Skeletal muscle tissue (tissue), 4 donors: ENCODE data around the gene DNA2. TPM values are rescaled to one million over a fixed set of nuclear protein-coding genes. Genes with fewer than 3 reads are reported as not detected.
"Not testable (repeated sequence)": the region's sequence is repeated elsewhere in the genome, so short reads cannot be mapped to it uniquely, and the experiment has no call there.

ENCODE experiments used
- H3K27ac ChIP-seq: one replicate; pipeline ENCODE4 v1.7.0; 2013; ENCODE audit warnings: mild to moderate bottlenecking, low read depth, low read length, inconsistent platforms
- H3K27me3 ChIP-seq, 3 donors: one replicate each; pipeline ENCODE4 v1.7.0; 2013; ENCODE audit warnings: low read length in 3 of 3; ENCODE audit not compliant: control insufficient read depth in 3 of 3, insufficient read depth in 3 of 3
- H3K36me3 ChIP-seq, 3 donors: one replicate each; pipeline ENCODE4 v1.7.0; 2013; ENCODE audit warnings: low read length in 3 of 3; ENCODE audit not compliant: control insufficient read depth in 3 of 3, insufficient read depth in 3 of 3
- H3K4me1 ChIP-seq, 3 donors: one replicate each; pipeline ENCODE4 v1.7.0; 2013; ENCODE audit warnings: low read length in 3 of 3, mild to moderate bottlenecking in 3 of 3; ENCODE audit not compliant: control insufficient read depth in 3 of 3, insufficient read depth in 3 of 3
- H3K4me3 ChIP-seq, 3 donors: one replicate each; pipeline ENCODE4 v1.7.0; 2013; ENCODE audit warnings: low read length in 3 of 3
- H3K9ac ChIP-seq, 3 donors: one replicate each; pipeline ENCODE4 v1.7.0; 2013; ENCODE audit warnings: low read length in 3 of 3, mild to moderate bottlenecking in 3 of 3, moderate library complexity in 2 of 3, low read depth in 1 of 3
- H3K9me3 ChIP-seq, 3 donors: one replicate each; pipeline ENCODE4 v1.7.0; 2013; ENCODE audit warnings: low read length in 3 of 3; ENCODE audit not compliant: control insufficient read depth in 3 of 3
- total RNA-seq: library from RNA; depleted of rRNA; stranded (reverse); fragments of >200 nt; gene quantifications from one replicate; pipeline ENCODE4 v1.2.3, GENCODE V29; 2014
- donor health status: Osteomylitis.

The DNA2 gene
- total RNA-seq, 1 donor from 2014 or later = 16.7 TPM

GRCh38 chr10:68461032-68461431 is 10.7 kb downstream of the DNA2 start:
- no peak overlapping the region for H3K27ac ChIP-seq
- no peak overlapping the region for H3K9ac ChIP-seq
- no peaks in the 10 kb centered on the region for H3K27me3 ChIP-seq
- H3K9me3 ChIP-seq = no peaks in the 10 kb centered on the region
- peaks cover 0 to 7% (median 2%) of the 10 kb centered on the region in 3 donors for H3K36me3 ChIP-seq
- H3K4me1 ChIP-seq = no peaks in the 10 kb centered on the region
- H3K4me3 ChIP-seq = no peak overlapping the region

- not testable (repeated sequence) for H3K4me3 ChIP-seq, H3K36me3 ChIP-seq, H3K27ac ChIP-seq, H3K27me3 ChIP-seq, H3K4me1 ChIP-seq, H3K9me3 ChIP-seq, H3K9ac ChIP-seq
Observed at GRCh38 chr10:68449698-68450097, 22.1 kb downstream of the DNA2 start.

DNA sequence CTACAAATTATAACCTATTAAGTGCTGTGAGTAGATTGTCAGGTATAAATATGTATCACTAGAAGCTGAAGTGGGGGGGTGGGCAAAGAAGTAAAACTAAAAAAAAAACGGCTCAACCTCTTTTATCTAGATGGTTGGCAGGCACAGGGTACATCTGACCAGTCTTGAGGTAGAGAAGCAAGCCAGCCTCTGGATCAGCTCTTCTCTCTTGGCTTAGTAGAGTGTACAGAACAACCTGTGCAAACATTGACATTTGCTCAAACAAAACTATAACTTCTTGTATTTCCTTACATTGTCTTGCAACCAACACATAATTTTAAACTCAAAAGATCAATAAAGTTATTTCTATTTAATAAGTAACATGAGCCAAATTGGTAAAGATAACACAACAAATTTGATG is 25.6 kb downstream of the DNA2 start:
- no peak overlapping the region for H3K9ac ChIP-seq
- H3K36me3 ChIP-seq = no peaks in the 10 kb centered on the region
- no peak overlapping the region for H3K27ac ChIP-seq
- no peaks in the 10 kb centered on the region for H3K9me3 ChIP-seq
- H3K4me3 ChIP-seq = no peak overlapping the region
- H3K27me3 ChIP-seq = no peaks in the 10 kb centered on the region
- no peaks in the 10 kb centered on the region for H3K4me1 ChIP-seq

GRCh38 chr10:68442971-68443370 is 28.8 kb downstream of the DNA2 start:
- H3K4me3 ChIP-seq = no peak overlapping the region
- H3K36me3 ChIP-seq = no peaks in the 10 kb centered on the region
- no peaks in the 10 kb centered on the region for H3K4me1 ChIP-seq
- H3K27me3 ChIP-seq = no peaks in the 10 kb centered on the region
- no peak overlapping the region for H3K27ac ChIP-seq
- H3K9me3 ChIP-seq = no peaks in the 10 kb centered on the region
- H3K9ac ChIP-seq = no peak overlapping the region

DNA sequence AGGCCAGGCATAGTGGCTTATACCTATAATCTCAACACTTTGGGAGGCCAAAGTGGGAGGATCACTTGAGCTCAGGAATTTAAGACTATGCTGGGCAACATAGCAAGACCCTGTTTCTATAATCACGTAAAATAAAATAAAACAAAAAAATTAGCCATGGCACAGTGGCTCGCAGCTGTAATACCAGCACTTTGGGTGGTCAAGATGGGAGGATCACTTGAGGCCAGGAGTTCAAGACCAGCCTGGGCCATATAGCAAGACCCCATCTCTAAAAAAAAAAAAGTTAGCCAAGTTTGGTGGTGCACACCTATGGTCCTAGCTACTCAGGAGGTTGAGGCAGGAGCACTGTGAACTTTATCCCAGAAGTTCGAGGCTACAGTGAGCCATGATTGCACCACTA is 30.9 kb downstream of the DNA2 start:
- no peak overlapping the region for H3K27ac ChIP-seq
- H3K9me3 ChIP-seq = no peaks in the 10 kb centered on the region
- H3K9ac ChIP-seq = no peak overlapping the region
- no peaks in the 10 kb centered on the region for H3K36me3 ChIP-seq
- no peaks in the 10 kb centered on the region for H3K4me1 ChIP-seq
- no peak overlapping the region for H3K4me3 ChIP-seq
- H3K27me3 ChIP-seq = no peaks in the 10 kb centered on the region

- Histone ChIP-seq H3K27me3 (no peaks in the 10 kb centered on the region), H3K4me1 (no peaks in the 10 kb centered on the region), H3K4me3 (no peak overlapping the region), H3K27ac (no peak overlapping the region), H3K9me3 (no peaks in the 10 kb centered on the region), H3K36me3 (no peaks in the 10 kb centered on the region), H3K9ac (no peak overlapping the region)
Observed at GRCh38 chr10:68435803-68436202, 36.0 kb downstream of the DNA2 start.

GRCh38 chr10:68434657-68435056 is 37.1 kb downstream of the DNA2 start:
- H3K4me1 ChIP-seq = no peaks in the 10 kb centered on the region
- H3K9me3 ChIP-seq = no peaks in the 10 kb centered on the region
- no peak overlapping the region for H3K4me3 ChIP-seq
- H3K9ac ChIP-seq = no peak overlapping the region
- no peaks in the 10 kb centered on the region for H3K36me3 ChIP-seq
- H3K27ac ChIP-seq = no peak overlapping the region
- H3K27me3 ChIP-seq = no peaks in the 10 kb centered on the region

DNA sequence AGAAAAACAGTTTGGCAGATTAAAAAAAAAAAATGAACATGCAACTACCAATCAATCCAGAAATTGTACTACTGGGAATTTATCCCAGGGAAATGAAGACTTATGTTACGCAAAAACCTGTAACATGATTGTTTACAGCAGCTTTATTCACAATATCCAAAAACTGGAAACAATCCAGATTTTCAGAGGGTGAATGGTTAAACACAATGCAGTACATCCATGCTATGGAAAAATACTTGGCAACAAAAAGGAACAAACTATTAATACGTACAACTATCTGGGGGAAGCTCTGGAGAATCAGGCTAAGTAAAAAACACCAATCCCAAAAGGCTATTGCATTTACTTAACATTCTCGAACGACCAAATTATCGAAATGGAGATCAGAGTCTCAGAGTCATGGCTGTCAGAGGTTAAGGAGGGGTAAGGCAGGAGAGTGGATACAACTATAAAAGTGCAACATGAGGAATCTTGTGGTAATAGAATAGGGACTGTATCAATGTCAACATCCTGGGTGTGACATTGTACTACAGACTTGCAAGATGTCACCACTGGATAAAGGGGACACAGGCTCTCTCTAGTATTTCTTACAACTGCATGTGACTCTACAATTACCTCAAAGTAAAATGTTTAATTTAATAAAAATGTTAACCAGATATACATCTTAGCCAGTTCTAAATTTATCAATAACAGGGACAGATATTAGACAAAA is 43.2 kb downstream of the DNA2 start:
- no peak overlapping the region for H3K27ac ChIP-seq
- H3K4me1 ChIP-seq = no peaks in the 10 kb centered on the region
- no peak overlapping the region for H3K4me3 ChIP-seq
- H3K9me3 ChIP-seq = no peaks in the 10 kb centered on the region
- H3K27me3 ChIP-seq = no peaks in the 10 kb centered on the region
- peaks cover 0 to 2% (median 0%) of the 10 kb centered on the region in 3 donors for H3K36me3 ChIP-seq
- H3K9ac ChIP-seq = no peak overlapping the region

- Histone ChIP-seq H3K4me1 (no peaks in the 10 kb centered on the region), H3K27me3 (no peaks in the 10 kb centered on the region), H3K27ac (no peak overlapping the region), H3K4me3 (no peak overlapping the region), H3K9ac (no peak overlapping the region), H3K9me3 (no peaks in the 10 kb centered on the region), H3K36me3 (peaks cover 0 to 2% (median 0%) of the 10 kb centered on the region in 3 donors)
Observed at GRCh38 chr10:68424454-68425014, 47.2 kb downstream of the DNA2 start.

- H3K27me3 ChIP-seq = no peaks in the 10 kb centered on the region
- no peaks in the 10 kb centered on the region for H3K4me1 ChIP-seq
- H3K9me3 ChIP-seq = no peaks in the 10 kb centered on the region
- H3K4me3 ChIP-seq = no peak overlapping the region
- H3K27ac ChIP-seq = no peak overlapping the region
- H3K36me3 ChIP-seq = peaks cover 0 to 2% (median 0%) of the 10 kb centered on the region in 3 donors
- no peak overlapping the region for H3K9ac ChIP-seq
Observed at GRCh38 chr10:68423522-68423921, 48.3 kb downstream of the DNA2 start.
